Stimulated activated CD8-positive, alpha-beta memory T cell treated with anti-CD3 and anti-CD28 coated beads, Interleukin-15, amount 100 ng/mL, for 48 hours (primary cell): ENCODE data around the gene B9D2.
"Not testable (repeated sequence)": the region's sequence is repeated elsewhere in the genome, so short reads cannot be mapped to it uniquely, and the experiment has no call there.

Source experiments
- DNase-seq, 2 donors: peaks; one replicate each; pipeline ENCODE4 v3.0.0-alpha.2; 2020; ENCODE audit warnings: low read depth in 2 of 2

Gene B9D2

DNA sequence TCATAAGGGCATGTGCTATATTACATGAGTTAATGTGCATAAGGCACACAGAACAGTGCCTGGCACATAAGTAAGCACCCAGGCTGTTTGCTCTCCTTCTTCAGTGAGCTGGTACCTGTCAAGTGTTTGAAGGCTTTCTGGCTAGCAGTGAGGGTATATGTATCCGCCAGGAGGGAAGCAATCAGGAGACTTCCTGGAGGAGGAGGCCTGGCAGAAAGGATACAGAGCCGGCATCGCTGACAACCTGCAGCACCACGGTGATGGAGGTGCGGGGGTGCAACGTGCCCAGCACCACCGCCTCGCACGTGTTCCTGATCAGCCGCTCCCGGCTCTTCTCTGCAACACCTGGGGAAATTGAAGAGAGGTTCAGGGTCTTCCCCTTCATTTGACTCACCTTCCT, 27.7 kb upstream of the B9D2 start:
- DNase-seq: no peak

- DNase-seq: no peak
Observed at GRCh38 chr19:41386442-41386841, 22.5 kb upstream of the B9D2 start.

DNA sequence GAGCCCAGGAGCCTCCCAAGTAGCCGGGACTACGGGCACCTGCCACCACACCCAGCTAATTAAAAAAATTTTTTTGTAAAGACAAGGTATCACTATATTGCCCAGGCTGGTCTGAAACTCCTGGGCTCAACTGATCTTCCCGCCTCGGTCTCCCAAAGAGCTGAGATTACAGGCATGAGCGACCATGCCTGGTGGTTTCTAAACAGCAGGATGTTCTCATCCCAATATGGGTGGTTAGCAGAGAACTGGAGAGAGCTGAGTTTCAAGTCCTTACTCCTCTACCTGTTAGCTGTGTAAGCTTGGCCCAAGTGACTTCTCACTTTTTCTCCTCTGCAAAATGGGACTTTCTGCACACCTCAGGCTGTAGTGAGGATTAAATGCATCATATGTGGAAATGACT, 20.4 kb upstream of the B9D2 start:
- no peak for DNase-seq

DNA sequence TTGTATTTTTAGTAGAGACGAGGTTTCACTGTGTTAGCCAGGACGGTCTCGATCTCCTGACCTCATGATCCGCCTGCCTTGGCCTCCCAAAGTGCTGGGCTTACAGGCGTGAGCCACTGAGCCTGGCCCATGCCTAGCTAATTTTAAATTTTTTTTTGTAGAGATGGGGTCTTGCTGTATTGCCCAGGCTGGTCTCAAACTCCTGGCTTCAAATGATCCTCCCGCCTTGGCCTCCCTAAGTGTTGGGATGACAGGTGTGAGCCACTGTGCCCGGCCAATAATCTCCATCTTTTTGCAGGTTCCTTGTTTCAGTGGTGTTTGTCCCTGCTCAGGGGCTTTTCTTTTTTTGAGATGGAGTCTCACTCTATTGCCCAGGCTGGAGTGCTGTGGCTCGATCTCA, 17.6 kb upstream of the B9D2 start:
- DNase-seq: not testable (repeated sequence)

GRCh38 chr19:41377977-41378709, 14.2 kb upstream of the B9D2 start:
- DNase-seq: no peak

DNA sequence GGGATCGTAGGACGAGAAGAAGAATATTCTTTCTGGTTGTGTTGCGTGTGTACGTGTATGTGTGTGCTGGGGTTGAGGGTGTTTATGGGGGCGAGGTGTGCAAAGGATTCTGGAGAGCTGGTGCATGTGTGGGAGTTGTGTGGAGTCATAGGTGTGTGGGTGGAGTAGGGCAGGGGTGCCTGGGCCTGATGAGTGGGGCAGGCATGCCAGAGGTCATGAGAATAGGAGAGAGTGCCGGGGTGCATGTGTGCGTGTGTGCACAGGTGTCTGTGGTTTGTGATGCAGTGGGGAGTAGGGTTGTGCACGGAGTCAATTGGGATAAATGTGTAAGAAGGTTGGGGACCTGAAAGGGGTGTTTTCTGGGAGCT, 13.0 kb upstream of the B9D2 start:
- no peak for DNase-seq

DNA sequence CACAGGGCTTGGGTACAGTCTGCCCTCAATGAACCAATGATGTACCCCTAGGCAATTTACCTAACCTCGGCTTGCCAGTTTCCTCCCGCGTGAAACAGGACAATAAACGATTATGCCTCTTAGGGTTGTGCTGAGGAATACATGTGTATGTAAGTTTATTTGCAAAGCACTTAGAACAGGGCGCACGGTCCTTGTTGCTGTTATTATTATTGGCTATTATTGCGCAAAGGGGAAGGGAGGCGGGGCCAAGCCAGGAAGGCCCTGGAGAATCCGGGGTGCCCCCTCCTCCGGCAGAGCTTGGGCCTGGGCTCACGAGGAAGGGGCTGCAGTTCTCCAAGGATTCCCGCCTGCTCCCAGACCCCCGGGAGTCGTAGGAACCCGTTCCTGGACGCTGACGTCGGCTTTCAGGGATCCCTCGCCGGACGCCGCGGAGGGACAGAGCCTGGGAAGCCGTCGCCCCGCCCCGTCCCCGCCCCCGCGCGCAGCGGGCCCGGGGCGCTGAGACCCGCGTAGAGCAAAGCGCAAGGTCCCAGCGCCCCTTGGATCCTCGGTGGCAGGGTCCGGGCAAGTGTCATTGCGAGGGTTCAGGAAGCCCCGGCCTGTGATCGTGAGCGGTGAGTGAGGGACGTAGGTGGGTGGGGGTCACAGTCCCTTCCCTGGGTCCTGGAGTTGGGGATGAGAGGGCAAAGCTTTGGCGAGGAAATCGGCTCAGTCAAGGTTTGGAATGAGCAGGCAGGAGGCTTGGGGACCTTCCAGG, 12.5 kb upstream of the B9D2 start, which contains the start of gene TMEM91:
Gene TMEM91, plus strand, starts transcription at position 293 of the 757 bp plus-strand sequence. CDS start 1,777 bp downstream, outside the sequence.
- DNase-seq: no peak

GRCh38 chr19:41373993-41374392, 10.0 kb upstream of the B9D2 start:
- no peak for DNase-seq

- DNase-seq: no peak
Observed at GRCh38 chr19:41372501-41372900, 8.6 kb upstream of the B9D2 start.

- no peak for DNase-seq
Observed at GRCh38 chr19:41371541-41371940, 7.6 kb upstream of the B9D2 start.

GRCh38 chr19:41371119-41371518, 7.2 kb upstream of the B9D2 start:
- DNase-seq: not testable (repeated sequence)

GRCh38 chr19:41369769-41370168, 5.8 kb upstream of the B9D2 start:
- DNase-seq: no peak

DNA sequence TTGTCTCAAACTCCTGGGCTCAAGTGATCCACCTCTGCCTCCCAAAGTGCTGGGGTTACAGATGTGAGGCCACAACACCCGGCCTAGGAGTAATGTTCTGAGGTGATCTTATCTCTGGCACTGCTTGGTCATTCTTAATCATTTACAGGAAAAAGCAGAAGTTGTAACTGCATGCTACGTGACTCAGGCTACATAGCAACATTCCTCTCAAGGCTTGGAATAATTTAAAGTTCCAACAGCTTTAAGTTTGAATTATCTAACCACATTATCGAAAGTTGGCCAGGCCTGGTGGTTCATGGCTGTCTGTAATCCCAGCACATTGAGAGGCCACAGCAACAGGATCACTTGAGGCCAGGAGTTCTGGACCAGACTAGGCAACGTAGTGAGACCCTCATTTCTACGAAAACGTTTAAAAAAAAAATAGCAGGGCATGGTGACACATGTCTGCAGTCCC, 3.9 kb upstream of the B9D2 start:
- DNase-seq: no peak

DNA sequence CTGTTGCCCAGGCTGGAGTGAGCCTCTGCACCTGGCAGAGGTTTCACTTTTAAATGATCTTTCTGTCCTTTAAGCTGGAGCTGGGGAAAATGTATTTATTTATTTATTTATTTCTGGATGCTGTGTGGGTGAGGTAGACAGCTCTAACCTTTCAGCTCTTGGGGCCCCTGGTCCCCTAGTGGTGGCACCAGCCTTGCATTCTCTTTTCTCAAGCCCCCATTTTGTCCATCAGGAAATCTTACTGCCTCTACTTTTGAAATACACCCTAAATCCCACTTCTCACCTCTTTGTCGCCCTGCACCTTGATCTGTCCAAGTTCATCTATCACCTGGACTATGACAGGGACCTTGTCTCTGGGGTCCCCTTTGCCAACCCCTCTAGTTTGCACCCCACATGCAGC, 2.1 kb upstream of the B9D2 start:
- no peak for DNase-seq

DNA sequence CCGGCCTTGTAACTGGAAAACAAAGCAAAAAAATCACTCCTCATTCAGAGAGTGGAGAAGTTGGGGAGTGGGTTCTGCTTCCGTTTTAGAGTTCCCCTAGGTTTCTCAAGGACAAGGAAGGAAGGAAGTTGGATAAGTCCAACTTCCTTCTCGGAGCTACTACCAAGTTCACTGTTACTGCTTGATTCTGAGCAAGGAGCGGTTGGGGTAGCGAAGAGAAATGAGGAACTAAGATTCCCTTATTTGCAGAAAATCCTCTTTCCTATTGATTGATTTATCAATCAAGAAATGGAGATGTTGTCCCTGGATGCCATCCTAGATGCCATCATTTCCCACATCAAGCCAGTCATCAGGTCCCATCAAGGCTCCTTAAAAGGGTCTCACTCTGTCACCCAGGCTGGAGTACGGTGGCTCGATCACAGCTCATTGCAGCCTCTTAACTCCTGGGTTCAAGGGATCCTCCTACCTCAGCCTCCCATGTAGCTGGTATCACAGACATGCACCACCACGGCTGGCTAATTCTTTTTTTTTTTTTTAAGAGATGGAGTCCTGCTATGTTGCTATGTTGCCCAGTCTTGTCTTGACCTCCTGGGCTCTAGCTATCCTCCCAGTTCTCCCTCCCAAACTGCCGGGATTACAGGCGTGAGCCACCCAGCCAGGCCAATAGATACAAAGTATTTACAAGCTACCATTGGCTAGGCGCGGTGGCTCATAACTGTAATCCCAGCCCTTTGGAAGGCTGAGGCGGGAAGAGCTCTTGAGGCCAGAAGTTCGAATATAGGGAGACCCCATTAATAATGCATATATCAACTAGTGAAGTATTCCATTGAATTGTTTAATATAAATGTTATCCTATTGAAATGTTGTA, 809 bp upstream of the B9D2 start:
- DNase-seq: no peak

DNA sequence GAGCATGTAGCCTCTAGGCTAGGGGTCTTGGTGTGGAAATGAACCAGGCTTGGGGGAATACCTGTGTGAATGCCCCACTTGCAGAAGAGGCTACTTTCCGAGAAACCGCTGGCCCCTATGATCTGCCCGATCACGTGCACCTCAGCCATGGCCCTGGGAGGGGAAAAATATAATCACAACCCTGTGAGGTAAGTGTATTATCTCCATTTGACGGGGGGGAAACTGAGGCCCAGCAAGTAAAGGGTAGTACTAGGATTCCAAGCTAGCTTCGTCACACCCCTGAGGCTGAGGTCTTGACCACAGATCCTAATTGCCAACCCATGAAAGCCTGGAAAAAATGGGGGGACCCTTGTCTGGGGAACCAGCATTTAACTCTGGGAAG, 587 bp downstream of the B9D2 start:
- no peak for DNase-seq

GRCh38 chr19:41362143-41362847, 1.7 kb downstream of the B9D2 start:
- no peak for DNase-seq

GRCh38 chr19:41359741-41360140, 4.2 kb downstream of the B9D2 start:
- DNase-seq: no peak

DNA sequence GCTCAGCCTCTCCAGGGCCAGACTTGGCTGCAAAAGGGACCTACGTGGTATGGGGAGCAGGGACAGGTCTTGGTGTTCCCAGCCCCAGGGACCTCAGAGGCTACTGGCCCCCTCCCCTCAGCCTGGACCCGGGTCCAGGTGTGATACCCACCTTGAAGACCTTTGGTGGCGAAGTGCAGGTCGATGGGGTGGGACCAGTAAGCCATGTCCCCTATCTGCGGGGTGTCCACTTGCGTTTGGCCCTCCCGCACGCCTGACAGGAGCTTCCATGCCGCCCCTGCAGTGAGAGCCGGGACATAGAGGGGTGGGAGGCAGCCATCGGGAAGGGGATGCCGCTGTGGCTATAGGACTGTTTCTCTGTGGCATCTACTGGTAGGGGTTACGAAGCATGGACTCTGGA, 6.2 kb downstream of the B9D2 start:
- no peak for DNase-seq

- DNase-seq: no peak
Observed at GRCh38 chr19:41356984-41357739, 6.8 kb downstream of the B9D2 start.

- no peak for DNase-seq
Observed at GRCh38 chr19:41355802-41356201, 8.1 kb downstream of the B9D2 start.
